GM12872 (cell line): Measurements from ENCODE around the gene XAGE5.
"Not testable (repeated sequence)": the region's sequence is repeated elsewhere in the genome, so short reads cannot be mapped to it uniquely, and the experiment has no call there.

Experiments
- TF ChIP-seq, protein P1 (sequence below): IDR thresholded peaks from 3 replicates; pipeline ENCODE4 v1.5.1; 2011; ENCODE audit warnings: low read depth, mild to moderate bottlenecking, low read length, moderate library complexity; ENCODE audit not compliant: insufficient read depth

XAGE5 gene

DNA sequence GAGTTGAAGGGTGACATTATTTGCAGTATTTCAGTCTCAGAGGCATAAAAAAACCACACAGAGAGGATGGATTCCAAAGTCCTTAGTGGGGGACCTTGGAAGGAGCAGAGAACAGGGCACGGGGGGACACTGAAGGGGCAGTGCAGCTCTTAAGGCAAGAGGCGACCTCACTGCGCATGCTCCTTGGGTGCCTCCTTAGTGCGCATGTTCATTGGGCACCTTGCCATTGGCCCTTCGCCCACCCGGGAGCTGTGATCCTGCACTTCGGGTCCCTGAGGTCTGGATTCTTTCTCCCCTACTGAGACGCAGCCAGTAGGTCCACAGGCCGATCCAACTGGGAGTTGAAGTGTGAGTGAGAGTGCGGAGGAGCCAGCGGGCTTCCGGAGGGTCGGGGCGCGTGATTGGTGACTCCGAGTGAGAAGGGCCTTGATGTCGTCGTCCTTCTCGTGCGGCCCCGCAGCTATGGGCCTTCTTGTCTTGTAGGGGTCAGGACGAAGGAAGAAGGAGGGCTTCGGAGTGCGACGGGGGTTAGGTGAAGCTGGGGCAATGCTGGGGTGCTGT, at the start of gene XAGE5:
XAGE5 (plus strand) TSS at position 223 of the 561 bp plus-strand sequence. CDS start 1,280 bp downstream, outside the sequence.
- TF ChIP-seq, protein P1, sequence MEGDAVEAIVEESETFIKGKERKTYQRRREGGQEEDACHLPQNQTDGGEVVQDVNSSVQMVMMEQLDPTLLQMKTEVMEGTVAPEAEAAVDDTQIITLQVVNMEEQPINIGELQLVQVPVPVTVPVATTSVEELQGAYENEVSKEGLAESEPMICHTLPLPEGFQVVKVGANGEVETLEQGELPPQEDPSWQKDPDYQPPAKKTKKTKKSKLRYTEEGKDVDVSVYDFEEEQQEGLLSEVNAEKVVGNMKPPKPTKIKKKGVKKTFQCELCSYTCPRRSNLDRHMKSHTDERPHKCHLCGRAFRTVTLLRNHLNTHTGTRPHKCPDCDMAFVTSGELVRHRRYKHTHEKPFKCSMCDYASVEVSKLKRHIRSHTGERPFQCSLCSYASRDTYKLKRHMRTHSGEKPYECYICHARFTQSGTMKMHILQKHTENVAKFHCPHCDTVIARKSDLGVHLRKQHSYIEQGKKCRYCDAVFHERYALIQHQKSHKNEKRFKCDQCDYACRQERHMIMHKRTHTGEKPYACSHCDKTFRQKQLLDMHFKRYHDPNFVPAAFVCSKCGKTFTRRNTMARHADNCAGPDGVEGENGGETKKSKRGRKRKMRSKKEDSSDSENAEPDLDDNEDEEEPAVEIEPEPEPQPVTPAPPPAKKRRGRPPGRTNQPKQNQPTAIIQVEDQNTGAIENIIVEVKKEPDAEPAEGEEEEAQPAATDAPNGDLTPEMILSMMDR, result no peak

- TF ChIP-seq, protein P1, result not testable (repeated sequence)
Observed at GRCh38 chrX:52797327-52797726, 13.8 kb upstream of the XAGE5 start, which contains the start of gene SPANXN5. Gene SPANXN5, minus strand, starts transcription at chrX:52797427. Its CDS starts 79 bp downstream, at chrX:52797348.

DNA sequence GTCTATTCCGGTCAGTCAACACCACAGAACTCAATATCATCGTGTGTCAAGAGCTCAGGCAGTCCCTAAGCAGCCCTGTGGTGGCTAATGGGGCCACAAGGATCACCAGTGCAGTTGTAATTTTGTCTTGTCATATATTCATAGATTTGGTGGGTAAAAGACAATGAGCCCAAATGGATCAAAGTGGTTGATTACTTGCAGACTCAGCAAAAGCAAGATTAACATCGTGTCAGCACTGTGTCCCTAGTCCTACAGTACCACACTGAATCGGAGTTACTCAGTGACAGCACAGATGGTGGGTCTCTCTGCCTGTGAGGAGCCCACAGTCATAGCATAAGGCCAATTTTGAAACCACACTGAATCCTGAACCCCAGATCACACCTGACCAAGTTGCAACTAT, 8.7 kb downstream of the XAGE5 start:
- TF ChIP-seq, protein P1, result no peak

- TF ChIP-seq, protein P1, result no peak
Observed at GRCh38 chrX:52821079-52821760, 10.1 kb downstream of the XAGE5 start.

GRCh38 chrX:52824608-52825007, 13.5 kb downstream of the XAGE5 start:
- TF ChIP-seq, protein P1, result no peak

GRCh38 chrX:52830551-52830950, 19.5 kb downstream of the XAGE5 start:
- TF ChIP-seq, protein P1, result no peak

GRCh38 chrX:52839137-52839536, 28.1 kb downstream of the XAGE5 start:
- TF ChIP-seq, protein P1, result no peak
